ENCODE results near the gene INS. TPM values are rescaled to one million over a fixed set of nuclear protein-coding genes. Genes with fewer than 3 reads are reported as not detected.

Gene INS
- total and polyA plus RNA-seq, 2 of the 13 experiments (the other 11 are each of a cell fraction or from before 2014, with no cell fraction given), result not detected

DNA sequence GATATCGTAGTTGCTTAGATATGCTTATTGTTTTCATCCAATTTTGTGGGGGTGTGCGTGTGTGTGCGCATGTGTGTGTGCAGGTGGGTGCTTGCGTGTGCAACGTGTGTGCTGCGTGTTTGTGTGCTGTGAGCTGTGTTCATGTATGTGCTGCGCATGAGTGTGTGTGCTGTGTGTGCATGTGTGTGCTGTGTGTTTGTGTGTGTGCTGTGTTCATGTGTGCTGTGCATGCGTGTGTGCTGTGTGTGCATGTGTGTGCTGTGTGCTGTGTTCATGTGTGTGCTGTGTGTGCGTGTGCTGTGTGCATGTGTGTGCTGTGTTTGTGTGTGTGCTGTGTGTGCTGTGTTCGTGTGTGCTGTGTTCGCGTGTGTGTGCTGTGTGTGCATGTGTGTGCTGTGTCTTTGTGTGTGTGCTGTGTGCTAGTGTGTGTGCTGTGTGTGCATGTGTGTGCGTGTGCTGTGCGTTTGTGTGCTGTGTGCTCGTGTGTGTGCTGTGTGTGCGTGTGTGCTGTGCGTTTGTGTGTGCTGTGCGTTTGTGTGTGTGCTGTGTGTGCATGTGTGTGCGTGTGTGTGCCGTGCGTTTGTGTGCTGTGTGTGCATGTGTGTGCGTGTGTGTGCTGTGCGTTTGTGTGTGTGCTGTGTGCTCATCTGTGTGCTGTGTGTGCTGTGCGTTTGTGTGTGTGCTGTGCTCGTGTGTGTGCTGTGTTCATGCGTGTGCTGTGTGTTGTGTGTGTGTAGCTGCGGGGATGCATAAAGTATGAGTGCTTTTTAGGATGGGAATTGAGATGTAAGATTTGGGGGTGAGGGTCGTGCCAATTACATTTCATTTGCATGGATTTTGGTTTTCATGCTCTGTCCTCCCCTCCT is 29.4 kb downstream of the INS start (continued):
- TF ChIP-seq, protein P1, sequence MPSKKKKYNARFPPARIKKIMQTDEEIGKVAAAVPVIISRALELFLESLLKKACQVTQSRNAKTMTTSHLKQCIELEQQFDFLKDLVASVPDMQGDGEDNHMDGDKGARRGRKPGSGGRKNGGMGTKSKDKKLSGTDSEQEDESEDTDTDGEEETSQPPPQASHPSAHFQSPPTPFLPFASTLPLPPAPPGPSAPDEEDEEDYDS (CRISPR knock-in tag; IDR thresholded peaks at IDR 0.05), result no peak
- TF ChIP-seq ZZZ3 (CRISPR knock-in tag; IDR thresholded peaks at IDR 0.05; ENCODE audit: borderline replicate concordance) (no peak), ZFP82 (CRISPR knock-in tag; IDR thresholded peaks at IDR 0.05; ENCODE audit: borderline replicate concordance) (peak; percentile 49; the same call in 1 of the 2 replicates), NR2F1 (CRISPR knock-in tag; IDR thresholded peaks at IDR 0.05) (no peak), SAFB2 (CRISPR knock-in tag; IDR thresholded peaks at IDR 0.05; ENCODE audit: borderline replicate concordance, low read depth) (peak; percentile 20), CCAR2 (optimal IDR thresholded peaks at IDR 0.05; ENCODE audit: low read depth, low read length) (peak; percentile 38), ZBTB38 (CRISPR knock-in tag; IDR thresholded peaks at IDR 0.05) (0 out of 2 replicates have a peak, but pooled peaks have one; percentile 6), TGIF2 (CRISPR knock-in tag; IDR thresholded peaks at IDR 0.05) (peak; percentile 16; the same call in 1 of the 2 replicates), TEAD2 (CRISPR knock-in tag; IDR thresholded peaks at IDR 0.05) (no peak), REXO4 (CRISPR knock-in tag; IDR thresholded peaks at IDR 0.05; ENCODE audit: borderline replicate concordance) (peak; percentile 24; the same call in 1 of the 2 replicates), SIN3A (IDR thresholded peaks at IDR 0.05; ENCODE audit: borderline replicate concordance, low read depth, low read length) (no peak; the same call in 1 of the 2 replicates), FOXA1 (IDR thresholded peaks at IDR 0.05) (peak; percentile 44; the same call in 1 of the 2 replicates), FOXA1 (CRISPR knock-in tag; IDR thresholded peaks at IDR 0.05) (no peak), STAT5B (CRISPR knock-in tag; IDR thresholded peaks at IDR 0.05) (no peak), CREB1 (IDR thresholded peaks at IDR 0.05) (no peak), CREB1 (CRISPR knock-in tag; IDR thresholded peaks at IDR 0.05) (no peak), ZNF703 (CRISPR knock-in tag; IDR thresholded peaks at IDR 0.05; ENCODE audit: borderline replicate concordance) (no peak), XRCC5 (optimal IDR thresholded peaks at IDR 0.05; ENCODE audit: low read length) (no peak), MBNL3 (CRISPR knock-in tag; conservative IDR thresholded peaks at IDR 0.05) (no peak), U2AF2 (IDR thresholded peaks at IDR 0.05; ENCODE audit: low read depth, low read length) (no peak), AHR (CRISPR knock-in tag; IDR thresholded peaks at IDR 0.05) (no peak), ZNF30 (CRISPR knock-in tag; IDR thresholded peaks at IDR 0.05) (no peak), NFE2L1 (CRISPR knock-in tag; IDR thresholded peaks at IDR 0.05; ENCODE audit: borderline replicate concordance) (no peak)
- TF ChIP-seq, protein P2, sequence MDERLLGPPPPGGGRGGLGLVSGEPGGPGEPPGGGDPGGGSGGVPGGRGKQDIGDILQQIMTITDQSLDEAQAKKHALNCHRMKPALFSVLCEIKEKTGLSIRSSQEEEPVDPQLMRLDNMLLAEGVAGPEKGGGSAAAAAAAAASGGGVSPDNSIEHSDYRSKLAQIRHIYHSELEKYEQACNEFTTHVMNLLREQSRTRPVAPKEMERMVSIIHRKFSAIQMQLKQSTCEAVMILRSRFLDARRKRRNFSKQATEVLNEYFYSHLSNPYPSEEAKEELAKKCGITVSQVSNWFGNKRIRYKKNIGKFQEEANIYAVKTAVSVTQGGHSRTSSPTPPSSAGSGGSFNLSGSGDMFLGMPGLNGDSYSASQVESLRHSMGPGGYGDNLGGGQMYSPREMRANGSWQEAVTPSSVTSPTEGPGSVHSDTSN (CRISPR knock-in tag; IDR thresholded peaks at IDR 0.05), result no peak
- TF ChIP-seq, protein P3, sequence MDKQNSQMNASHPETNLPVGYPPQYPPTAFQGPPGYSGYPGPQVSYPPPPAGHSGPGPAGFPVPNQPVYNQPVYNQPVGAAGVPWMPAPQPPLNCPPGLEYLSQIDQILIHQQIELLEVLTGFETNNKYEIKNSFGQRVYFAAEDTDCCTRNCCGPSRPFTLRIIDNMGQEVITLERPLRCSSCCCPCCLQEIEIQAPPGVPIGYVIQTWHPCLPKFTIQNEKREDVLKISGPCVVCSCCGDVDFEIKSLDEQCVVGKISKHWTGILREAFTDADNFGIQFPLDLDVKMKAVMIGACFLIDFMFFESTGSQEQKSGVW (CRISPR knock-in tag; IDR thresholded peaks at IDR 0.05; ENCODE audit: borderline replicate concordance), result no peak
- TF ChIP-seq, protein P4, sequence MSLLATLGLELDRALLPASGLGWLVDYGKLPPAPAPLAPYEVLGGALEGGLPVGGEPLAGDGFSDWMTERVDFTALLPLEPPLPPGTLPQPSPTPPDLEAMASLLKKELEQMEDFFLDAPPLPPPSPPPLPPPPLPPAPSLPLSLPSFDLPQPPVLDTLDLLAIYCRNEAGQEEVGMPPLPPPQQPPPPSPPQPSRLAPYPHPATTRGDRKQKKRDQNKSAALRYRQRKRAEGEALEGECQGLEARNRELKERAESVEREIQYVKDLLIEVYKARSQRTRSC (CRISPR knock-in tag; IDR thresholded peaks at IDR 0.05; ENCODE audit: low read depth), result no peak
- TF ChIP-seq, protein P5, sequence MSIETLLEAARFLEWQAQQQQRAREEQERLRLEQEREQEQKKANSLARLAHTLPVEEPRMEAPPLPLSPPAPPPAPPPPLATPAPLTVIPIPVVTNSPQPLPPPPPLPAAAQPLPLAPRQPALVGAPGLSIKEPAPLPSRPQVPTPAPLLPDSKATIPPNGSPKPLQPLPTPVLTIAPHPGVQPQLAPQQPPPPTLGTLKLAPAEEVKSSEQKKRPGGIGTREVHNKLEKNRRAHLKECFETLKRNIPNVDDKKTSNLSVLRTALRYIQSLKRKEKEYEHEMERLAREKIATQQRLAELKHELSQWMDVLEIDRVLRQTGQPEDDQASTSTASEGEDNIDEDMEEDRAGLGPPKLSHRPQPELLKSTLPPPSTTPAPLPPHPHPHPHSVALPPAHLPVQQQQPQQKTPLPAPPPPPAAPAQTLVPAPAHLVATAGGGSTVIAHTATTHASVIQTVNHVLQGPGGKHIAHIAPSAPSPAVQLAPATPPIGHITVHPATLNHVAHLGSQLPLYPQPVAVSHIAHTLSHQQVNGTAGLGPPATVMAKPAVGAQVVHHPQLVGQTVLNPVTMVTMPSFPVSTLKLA (IDR thresholded peaks at IDR 0.05), result peak; percentile 66; the same call in 1 of the 2 replicates

All from HepG2 (cell line).